Mucosa of gallbladder (tissue), 1 donor: Measurements from ENCODE around the gene USP21. TPM values are rescaled to one million over a fixed set of nuclear protein-coding genes. Genes with fewer than 3 reads are reported as not detected.
A peak's percentile ranks its signal among the peaks of the same experiment; 100 is the strongest.
"Not testable (repeated sequence)": the region's sequence is repeated elsewhere in the genome, so short reads cannot be mapped to it uniquely, and the experiment has no call there.

Experiments used
- DNase-seq: peaks from one replicate; pipeline ENCODE4 v3.0.0-alpha.2; 2020; ENCODE audit warnings: low spot score
- total RNA-seq: library from RNA; stranded (reverse); gene quantifications from one replicate; pipeline ENCODE4 v1.2.1, GENCODE V29; 2021
- donor health status: DM: no; HTN: no; CAD: no.

The USP21 gene, protein sequence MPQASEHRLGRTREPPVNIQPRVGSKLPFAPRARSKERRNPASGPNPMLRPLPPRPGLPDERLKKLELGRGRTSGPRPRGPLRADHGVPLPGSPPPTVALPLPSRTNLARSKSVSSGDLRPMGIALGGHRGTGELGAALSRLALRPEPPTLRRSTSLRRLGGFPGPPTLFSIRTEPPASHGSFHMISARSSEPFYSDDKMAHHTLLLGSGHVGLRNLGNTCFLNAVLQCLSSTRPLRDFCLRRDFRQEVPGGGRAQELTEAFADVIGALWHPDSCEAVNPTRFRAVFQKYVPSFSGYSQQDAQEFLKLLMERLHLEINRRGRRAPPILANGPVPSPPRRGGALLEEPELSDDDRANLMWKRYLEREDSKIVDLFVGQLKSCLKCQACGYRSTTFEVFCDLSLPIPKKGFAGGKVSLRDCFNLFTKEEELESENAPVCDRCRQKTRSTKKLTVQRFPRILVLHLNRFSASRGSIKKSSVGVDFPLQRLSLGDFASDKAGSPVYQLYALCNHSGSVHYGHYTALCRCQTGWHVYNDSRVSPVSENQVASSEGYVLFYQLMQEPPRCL
- total RNA-seq, result 42.4 TPM

DNA sequence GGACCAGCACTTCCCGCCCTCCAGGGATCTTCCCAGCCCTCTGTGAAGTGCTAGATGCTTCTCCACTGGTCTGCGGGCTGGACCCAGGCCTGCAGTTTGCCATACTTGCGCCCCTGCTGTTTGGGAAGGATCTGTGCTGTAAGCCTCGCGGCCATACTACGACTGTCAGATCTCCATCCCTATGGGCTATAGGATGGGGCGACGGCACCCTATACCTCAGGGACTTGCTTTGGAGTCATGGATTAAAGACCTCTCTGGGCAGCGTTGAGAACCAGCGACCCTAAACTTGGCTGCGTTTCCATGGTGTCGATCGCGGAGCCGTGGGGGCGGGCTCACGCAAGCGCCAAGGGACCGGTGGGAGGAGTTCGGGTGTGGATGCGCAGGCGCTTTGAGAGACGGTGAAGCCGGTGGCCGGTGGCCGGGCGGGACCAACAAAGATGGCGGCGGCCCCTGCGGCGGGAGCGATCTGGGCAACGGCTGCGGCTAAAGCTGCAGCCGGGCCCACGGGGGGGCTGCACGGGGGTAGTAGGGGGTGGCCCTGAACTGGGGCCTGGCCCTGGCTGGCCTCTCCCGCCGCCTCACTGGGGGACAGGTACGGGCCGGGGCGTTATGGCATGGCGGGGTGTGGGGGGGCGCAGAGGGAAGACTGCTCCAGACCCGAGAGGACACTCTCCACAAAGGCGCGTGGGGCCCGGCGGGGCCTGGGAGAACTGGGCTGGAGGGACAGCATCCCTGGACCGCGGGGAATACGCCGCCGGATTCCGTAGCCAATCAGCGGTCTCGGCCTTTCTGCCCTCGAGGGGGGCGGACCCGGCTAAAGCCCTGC lies at the start of gene USP21:
Gene USP21 (plus strand): TSS at position 414 of the 826 bp plus-strand sequence. CDS start 1,141 bp downstream, outside the sequence.
- DNase-seq, result peak; percentile 93

DNA sequence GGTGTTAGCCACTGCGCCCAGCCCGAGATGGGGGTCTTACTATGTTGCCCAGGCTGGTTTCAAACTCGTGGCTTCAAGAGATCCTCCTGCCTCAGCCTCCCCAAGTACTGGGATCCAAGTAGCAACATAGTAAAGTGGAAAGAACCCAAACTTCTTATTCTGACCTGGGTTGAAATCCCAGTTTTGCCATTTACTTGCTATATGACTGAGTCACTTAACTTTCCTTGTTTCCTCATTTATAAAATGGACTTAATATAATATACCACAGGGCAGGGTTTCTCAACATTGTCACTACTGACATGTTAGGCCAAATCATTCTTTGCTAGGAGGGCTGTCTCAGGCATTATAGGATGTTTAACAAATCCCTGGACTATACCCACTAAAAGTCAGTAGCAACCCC lies 48.2 kb upstream of the USP21 start:
- no peak for DNase-seq

DNA sequence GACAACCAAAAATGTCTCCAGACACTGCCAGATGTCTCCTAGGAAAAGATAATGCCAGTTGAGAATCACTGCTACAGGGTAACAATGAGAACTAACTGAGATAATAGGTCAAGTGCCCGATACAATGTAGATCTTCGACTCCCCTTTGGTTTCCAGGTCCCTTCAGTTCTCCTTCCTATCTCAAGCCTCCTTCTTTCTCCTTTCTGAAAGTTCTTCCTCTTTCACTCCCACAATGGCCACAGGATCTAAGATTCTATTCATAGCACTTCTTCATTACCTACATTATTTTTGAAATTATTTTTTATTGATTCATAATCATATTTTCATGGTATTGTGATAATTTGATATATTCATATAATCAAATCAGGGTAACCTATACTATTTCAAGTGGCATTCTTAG lies 47.8 kb upstream of the USP21 start:
- no peak for DNase-seq

DNA sequence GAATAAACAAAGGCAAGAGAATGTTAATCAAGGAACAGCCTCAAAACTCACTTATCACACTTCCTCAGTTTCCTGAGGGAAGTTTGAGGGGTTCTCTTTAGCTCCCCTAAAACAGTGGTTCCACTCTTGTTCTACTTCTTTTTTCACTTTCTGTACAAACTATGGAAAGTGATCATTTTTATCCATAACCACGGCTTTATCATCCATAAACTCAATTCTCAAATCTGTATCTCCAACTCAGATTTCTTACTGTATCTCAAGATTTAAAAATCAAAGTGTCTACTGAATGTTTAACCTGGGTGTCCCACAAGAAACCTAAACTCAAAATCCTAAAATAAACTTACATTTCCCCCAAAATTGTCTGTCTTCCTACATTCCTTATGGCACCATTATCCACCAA lies 45.4 kb upstream of the USP21 start:
- no peak for DNase-seq

DNA sequence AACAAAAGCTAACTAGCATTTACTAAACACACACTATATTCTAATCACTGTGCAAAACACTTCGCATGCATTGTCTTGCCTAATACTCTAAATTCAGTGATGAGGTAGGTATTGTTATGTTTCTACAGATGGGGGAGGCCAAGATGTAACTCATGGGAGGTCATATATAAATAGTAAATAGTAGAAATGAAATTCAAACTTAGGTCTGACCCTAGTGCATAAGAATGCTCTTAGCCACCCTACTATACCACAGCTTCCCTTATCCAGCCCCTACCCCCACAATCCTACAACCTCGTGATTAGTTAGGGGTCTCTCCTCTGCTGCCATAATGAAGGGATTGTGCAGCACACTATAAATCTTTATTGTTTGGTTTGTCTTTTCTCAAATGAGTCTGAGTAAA lies 44.7 kb upstream of the USP21 start:
- DNase-seq, result no peak

DNA sequence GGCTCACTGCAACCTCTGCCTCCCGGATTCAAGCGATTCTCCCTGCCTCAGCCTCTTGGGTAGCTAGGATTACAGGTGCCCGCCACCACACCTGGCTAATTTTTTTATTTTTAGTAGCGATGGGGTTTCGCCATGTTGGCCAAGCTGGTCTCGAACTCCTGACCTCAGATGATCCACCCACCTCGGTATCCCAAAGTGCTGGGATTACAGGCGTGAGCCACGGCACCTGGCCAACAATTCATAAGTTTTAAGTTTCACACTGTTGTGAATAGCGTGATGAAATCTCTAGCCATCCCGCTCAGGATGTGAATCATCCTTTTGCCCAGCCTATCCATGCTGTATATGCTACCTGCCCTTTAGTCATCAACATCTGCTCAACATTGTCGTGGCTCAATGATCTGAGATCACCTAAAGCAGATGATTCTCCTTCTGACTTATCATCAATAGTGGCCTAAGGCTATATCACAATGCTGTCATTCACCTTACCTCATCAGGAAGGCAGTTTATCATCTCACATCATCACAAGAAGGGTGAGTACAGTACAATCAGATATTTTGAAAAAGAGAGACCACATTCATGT lies 44.1 kb upstream of the USP21 start:
- no peak for DNase-seq

DNA sequence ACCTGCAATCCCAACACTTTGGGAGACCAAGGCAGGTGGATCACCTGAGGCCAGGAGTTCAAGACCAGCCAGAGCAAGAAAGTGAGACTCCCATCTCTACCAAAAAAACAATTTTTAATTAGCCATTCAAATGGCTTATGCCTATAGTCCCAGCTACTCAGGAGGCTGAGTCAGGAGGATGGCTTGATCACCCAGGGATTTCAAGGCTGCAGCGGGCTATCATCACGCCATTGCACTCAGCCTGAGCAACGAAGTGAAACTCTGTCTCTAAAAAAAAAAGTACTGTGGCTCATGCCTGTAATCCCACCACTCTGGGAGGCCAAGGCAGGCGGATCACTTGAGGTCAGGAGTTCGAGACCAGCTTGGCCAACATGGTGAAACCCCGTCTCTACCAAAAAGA lies 43.3 kb upstream of the USP21 start:
- DNase-seq, result not testable (repeated sequence)

DNA sequence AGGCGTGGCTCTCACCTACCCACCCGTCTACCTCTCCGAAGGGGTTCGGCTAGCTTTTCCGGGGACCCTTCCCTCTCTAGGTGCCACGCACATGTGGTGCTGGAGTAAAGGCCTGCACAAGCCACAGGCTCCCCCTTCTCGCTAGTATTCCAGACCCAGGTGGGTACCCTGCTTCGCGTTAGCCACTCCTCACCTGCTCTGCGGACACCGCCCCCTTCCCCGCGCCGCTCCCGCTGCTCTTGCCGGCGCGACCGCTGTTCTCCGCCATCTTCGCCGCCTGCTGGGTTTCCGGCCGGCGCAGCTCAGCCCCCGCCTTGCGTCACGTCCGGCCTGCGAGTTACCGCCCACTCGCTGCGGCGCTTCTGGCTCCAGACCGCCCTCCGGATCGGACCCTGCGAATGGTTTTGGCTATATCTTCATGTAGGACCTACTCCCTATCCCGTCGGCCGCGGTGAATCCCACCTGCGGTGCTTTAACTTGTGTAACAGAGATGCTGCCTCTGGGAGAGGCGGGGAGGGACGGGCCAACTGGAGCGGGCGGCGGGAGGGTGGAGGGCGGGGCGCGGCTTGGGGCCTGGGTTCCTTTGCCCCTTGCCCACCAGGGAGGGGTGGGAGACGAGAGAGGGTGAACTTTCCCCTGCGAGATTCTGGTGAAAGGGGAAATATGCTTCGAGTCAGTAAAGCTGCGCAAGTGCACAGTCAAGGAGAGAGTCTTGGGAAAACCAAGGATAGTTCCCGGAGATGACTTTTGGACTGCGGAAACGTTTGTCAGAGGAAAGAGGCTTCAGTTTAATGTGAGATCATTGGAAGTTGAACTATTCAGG lies 41.3 kb upstream of the USP21 start, which contains the start of the genes NIT1 and PFDN2:
Gene NIT1 (plus strand): TSS at position 347 of the 823 bp plus-strand sequence. CDS start 72 bp downstream, at position 419.
Gene PFDN2 (minus strand): TSS at position 279 of the 823 bp plus-strand sequence. CDS start 11 bp downstream, at position 268.
- peak; percentile 83 for DNase-seq

DNA sequence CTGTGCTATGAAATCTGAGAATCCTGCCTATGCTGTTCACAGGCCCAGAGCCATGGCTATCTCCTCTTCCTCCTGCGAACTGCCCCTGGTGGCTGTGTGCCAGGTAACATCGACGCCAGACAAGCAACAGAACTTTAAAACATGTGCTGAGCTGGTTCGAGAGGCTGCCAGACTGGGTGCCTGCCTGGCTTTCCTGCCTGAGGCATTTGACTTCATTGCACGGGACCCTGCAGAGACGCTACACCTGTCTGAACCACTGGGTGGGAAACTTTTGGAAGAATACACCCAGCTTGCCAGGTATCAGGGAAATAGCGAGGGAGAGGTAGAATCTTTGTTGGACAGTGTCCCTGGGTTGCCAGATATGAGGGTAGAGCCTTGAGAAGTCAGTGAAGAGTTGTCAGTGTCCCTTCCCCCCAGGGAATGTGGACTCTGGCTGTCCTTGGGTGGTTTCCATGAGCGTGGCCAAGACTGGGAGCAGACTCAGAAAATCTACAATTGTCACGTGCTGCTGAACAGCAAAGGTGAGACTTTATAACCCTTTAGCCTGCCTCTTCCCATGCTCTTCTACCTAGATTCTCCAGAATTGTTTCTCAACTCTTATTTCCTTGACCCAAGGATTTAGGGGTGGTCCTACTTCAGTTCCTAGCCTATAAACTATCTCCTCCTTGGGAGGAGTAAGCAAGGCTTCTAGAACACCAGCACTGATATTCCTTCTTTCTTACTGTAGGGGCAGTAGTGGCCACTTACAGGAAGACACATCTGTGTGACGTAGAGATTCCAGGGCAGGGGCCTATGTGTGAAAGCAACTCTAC lies 40.0 kb upstream of the USP21 start:
- DNase-seq, result peak; percentile 34

DNA sequence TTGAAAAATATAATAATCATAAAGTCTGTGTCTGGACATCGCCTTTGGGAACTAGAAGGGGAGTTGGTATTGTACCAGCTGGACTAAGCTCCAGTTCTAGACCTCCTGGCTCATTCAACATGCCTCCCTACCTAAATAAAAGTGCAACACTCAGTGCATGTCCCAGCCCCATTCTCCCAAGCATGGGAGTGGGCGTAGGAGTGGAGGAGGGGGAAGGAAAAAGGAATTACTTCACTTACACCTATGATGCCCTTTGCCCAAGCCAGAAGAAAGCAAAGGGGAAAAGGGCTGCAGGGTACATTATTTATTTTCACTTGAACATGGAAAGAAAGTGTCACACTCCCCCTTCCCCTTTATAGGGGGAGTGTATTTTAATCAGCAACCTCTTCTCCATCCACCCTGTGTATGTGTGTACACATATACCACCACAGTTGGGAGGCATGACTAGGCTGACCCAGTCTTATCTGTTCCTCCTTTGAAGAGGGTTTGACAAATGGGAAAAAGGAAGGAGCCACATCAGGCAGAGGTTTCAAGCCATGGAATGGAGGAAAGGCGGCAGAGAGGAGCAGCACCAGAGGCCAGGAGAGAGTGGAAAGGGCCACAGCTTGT lies 38.2 kb upstream of the USP21 start:
- DNase-seq, result no peak

DNA sequence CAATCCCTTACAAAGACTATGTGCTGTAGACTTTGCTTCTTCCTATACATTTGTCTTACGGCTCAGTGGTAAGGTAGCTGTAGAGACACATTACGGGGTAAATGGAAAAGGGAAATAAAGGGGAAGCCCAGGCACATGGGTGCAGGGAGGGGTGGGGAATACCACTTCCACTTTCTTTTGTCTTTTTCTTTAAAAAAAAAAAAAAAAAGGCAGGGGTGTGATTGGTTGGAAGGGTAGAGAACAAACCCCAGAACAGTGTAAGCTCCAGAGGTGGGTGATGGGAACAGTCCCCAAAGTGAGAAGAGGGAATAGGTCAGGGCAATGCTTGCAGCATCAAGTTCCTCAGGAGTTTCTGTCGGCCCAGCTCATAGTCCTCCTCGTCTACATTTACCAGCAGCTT lies 37.5 kb upstream of the USP21 start:
- no peak for DNase-seq

DNA sequence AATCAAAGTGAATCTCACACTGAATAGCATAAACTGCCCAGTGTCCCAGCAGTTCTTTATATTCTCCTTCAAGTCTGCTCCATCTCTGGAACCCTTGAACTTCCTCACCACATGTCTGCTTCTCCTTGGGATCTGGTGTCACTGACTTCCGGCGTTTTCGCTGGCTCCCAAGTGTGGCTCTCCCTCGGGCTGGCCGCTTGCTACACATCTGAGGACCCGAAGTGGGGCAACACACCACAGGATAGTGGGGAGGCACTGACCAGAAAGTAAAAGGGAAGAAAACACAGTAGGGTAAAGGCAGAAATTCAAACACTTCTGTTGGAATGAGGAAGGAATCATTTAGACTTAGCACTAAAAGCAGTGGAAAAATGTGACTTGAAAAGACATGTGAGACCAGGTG lies 36.3 kb upstream of the USP21 start:
- DNase-seq, result no peak

DNA sequence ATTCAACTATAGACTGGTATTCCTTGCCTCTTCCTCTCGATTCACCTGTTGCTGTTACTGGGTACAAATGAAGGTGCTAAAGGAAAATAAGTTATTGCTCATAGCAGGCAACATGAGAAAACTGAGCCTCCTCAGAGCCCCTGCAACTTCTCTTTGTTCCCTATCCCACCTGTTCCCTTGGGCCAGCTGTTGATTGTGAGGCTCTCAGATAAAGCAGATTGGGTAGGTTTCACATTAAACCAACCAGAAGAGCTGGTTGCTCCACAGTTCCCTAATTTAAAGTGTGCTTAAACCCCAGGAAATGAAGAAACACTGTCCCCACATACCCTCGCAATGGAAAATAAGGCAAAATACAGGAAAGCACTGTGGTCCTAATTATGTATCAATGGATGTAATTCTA lies 31.7 kb upstream of the USP21 start:
- DNase-seq, result no peak

DNA sequence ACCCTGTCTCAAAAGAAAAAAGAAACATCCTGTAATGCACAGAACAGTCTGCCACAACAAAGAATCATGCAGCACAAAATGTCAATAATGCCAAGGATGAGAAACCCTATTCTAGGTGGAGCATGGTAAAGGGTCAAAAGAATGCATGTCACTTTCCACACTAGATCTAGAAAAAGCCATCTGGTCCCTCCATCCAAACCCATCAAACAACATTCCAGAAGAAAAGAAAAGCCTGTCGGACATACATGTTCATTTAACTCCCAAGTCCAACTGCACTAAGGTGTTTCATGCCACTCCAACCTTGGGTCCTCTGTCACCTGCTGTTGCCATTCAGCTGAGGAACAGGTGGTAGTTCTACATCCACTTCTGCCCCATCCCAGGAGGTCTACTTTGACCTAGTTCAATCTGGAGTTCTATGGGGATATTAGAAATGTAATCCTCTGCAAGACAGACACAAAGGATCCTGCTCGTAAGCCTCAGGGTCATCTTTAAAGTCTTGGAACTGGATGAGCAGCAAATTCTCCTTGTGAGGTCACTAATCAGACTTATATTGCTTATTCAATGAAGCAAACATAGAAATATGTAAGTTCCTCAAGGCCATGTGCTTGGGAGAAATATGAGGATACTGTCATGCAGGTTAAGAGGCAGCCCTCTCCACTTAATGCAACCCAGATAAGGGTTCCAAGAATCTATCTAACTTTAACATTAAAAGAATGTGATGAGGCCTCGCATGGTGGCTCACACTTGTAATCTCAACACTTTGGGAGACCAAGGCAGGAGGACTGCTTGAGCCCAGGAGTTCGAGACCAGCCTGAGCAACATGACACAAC lies 30.5 kb upstream of the USP21 start:
- DNase-seq, result no peak

DNA sequence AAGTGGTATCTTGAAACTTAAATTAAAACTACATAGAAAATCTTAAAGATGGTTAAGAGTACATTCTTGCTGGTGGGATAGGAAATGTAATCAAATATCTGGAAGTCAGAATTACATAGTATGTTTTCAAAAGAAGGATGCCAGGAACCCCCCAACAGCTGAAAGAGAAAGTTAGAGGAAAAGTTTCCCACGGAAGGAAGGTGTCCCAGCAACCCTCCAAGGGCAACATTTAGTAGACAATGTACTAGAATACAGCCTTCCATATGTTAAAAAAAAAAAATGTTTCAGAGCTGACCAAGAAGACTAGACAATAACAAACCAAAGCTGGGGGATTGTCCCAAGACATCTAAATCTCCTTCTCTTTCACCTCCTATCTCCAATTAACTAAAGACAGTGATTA lies 29.0 kb upstream of the USP21 start:
- DNase-seq, result no peak

DNA sequence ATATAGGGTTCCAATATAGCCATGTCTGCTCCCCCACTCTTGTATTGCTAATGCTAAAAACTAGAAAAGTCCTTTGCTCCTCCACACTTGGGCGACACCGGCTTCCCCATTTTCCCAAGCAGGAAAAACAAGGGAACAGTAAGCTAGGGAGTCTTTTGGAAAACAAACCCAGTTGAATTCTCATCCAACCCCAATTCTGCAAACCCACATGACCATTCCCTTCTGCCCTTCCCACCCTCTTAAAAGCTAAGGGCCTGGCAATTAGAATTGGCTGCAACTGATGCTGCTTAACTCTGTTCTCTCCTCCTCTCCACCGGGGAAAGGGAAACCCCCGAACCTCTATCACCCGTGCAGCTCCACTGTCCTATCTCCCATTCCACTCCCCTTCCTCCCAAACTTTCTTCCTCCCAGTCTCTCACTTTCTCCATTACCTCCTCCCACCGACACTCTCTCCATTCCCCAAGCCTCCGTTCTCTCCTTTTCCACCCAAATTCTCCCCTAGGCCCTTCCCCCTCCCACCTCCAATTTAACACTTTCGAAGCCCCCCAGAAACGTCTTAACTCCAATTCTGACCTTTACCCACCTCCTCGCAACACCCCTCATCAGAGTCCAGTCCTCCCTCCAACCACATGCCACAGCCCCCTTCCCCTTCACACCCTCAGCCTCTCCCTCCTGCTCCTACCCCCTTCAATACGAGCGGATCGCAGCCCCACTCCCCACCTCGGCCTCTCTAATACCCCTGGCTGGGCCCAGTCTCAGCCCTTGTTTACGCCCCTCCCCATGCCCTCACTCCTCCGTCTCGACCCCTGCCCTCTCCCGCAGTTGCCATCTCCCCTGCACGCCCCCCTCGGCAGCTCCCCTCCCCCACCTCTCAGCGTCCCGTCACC lies 27.5 kb upstream of the USP21 start:
- no peak for DNase-seq

DNA sequence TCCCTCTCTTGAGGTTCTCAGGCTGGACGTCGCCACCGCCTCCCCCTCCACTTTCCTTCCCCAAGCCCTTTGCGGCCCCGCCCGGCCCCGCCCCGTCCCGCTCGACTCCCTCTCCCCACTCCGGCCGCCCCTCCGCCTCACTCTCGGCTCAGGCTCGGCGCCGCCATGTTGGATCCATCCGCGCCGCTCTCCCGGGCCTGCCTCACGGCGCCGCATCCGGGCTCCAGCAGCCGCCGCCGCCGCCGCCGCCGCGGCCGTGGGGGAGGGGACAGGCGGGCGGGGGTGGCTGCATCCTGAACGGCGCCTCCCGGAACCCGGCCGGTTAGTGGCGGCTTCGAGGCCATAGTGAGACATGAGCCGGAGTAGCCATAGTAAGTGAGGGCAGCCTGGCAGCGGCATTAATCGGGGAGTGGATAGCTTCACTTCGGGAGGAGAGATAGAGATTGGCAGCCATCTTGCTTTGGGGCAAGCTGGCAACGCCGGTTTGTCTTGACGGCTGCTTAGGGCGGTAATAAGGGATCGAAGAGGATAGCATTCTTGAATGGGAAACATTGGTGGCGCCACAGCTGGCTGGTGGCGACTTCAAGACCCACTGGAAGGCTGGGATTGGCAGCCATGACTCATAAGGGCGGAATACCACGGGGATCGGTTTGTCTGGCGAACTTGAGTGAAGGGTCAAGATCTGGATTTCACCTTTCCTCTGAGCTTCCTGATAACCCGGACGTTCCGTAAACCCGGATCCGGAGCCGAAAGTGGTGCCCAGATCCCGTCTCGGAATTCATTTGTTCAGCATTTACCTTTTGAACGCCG lies 26.7 kb upstream of the USP21 start, which contains the start of gene DEDD:
Gene DEDD (minus strand): TSS at position 258 of the 810 bp plus-strand sequence. CDS start 8,205 bp downstream, outside the sequence.
- peak; percentile 92 for DNase-seq
